Measurements from ENCODE around the gene LRRK1.

DNA sequence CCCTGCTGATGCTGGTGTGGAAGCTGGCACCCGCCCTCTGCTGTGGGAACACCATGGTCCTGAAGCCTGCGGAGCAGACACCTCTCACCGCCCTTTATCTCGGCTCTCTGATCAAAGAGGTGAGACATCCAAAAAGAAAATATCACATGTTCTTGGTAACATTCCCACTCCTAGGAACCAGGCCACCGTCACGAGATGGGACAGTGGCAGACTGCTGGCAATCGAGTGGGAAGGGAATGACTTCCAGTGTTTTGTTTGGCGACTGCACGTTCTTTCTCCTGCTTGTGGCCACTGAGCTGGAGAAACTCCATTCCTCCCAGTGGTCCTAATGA, 25.2 kb upstream of the LRRK1 start:
- TF ChIP-seq POLR2A (IDR thresholded peaks at IDR 0.05; ENCODE audit: low read length) (no peak), RAD21 (conservative IDR thresholded peaks at IDR 0.05 in 1 of 2, IDR thresholded peaks at IDR 0.05 in 1 of 2) (no peak), JUNB (IDR thresholded peaks at IDR 0.05) (no peak), NR3C1 (IDR thresholded peaks at IDR 0.05) (no peak)
- TF ChIP-seq, protein P1, sequence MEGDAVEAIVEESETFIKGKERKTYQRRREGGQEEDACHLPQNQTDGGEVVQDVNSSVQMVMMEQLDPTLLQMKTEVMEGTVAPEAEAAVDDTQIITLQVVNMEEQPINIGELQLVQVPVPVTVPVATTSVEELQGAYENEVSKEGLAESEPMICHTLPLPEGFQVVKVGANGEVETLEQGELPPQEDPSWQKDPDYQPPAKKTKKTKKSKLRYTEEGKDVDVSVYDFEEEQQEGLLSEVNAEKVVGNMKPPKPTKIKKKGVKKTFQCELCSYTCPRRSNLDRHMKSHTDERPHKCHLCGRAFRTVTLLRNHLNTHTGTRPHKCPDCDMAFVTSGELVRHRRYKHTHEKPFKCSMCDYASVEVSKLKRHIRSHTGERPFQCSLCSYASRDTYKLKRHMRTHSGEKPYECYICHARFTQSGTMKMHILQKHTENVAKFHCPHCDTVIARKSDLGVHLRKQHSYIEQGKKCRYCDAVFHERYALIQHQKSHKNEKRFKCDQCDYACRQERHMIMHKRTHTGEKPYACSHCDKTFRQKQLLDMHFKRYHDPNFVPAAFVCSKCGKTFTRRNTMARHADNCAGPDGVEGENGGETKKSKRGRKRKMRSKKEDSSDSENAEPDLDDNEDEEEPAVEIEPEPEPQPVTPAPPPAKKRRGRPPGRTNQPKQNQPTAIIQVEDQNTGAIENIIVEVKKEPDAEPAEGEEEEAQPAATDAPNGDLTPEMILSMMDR (IDR thresholded peaks at IDR 0.05), result no peak
- TF ChIP-seq, protein P2, sequence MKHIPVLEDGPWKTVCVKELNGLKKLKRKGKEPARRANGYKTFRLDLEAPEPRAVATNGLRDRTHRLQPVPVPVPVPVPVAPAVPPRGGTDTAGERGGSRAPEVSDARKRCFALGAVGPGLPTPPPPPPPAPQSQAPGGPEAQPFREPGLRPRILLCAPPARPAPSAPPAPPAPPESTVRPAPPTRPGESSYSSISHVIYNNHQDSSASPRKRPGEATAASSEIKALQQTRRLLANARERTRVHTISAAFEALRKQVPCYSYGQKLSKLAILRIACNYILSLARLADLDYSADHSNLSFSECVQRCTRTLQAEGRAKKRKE (CRISPR knock-in tag; IDR thresholded peaks at IDR 0.05; ENCODE audit: low read depth), result no peak

Data from A549 (cell line).